Large intestine (tissue), 3 donors: ENCODE results near the gene LMO3. TPM values are rescaled to one million over a fixed set of nuclear protein-coding genes. Genes with fewer than 3 reads are reported as not detected.

Source experiments
- DNase-seq, 2 donors: peaks; one replicate each; pipeline versions ENCODE4 v3.0.0 to v3.0.0-alpha.2; 2013
- H3K27ac ChIP-seq: one replicate; pipeline ENCODE4 v1.5.1; 2013; ENCODE audit warnings: low read length
- H3K27me3 ChIP-seq: 2 replicates; pipeline ENCODE4 v1.6.1; 2013; ENCODE audit warnings: low read length; ENCODE audit not compliant: control insufficient read depth, insufficient read depth
- H3K36me3 ChIP-seq: 2 replicates; pipeline ENCODE4 v1.6.1; 2013; ENCODE audit warnings: low read length; ENCODE audit not compliant: control insufficient read depth, insufficient read depth
- H3K4me1 ChIP-seq: one replicate; pipeline ENCODE4 v1.6.1; 2013; ENCODE audit warnings: low read length; ENCODE audit not compliant: control insufficient read depth, insufficient read depth
- H3K4me3 ChIP-seq: one replicate; pipeline ENCODE4 v1.5.1; 2013; ENCODE audit warnings: low read length
- H3K9me3 ChIP-seq: one replicate; pipeline ENCODE4 v1.6.1; 2013; ENCODE audit warnings: mild to moderate bottlenecking, low read depth, low read length, moderate library complexity; ENCODE audit not compliant: control insufficient read depth
- WGBS: methylation state at CpG from one replicate; pipeline ENCODE4 v1.1.5; 2013; ENCODE audit warnings: low lambda C conversion rate; ENCODE audit not compliant: insufficient coverage; 5-methylcytosine and 5-hydroxymethylcytosine counted together
- polyA plus RNA-seq: library from polyadenylated mRNA; unstranded; fragments of 120-200 nt; gene quantifications from one replicate; pipeline ENCODE4 v1.2.1, GENCODE V29; 2013

Gene LMO3
- polyA plus RNA-seq, 1 donor, result 1.8 TPM

DNA sequence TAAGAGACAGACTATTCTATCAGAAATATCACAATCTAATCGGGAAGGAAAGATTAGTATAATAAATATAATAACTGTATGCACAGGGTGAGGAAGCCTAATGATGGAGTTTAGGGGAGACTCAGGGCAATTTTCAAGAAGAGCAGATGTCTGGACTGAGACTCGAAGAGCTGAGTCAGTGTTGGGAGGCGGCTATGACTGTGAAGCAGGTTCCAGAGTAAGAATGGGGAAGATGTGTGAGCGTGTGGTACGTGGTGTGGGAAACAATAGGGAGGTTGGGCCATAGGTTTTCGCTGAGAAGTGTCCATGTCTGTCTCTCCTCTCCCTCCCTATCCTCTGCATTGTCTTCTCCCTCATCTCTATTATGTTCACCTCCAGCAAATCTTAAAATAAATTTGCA, 85.6 kb downstream of the LMO3 start:
- Histone ChIP-seq H3K27ac (no peak overlapping the region), H3K4me1 (no peaks in the 10 kb centered on the region), H3K9me3 (no peaks in the 10 kb centered on the region), H3K36me3 (no peaks in the 10 kb centered on the region), H3K27me3 (no peaks in the 10 kb centered on the region), H3K4me3 (no peak overlapping the region)
- no CpG with 5 or more reads among the region's 6 CpGs for WGBS
- no peak for DNase-seq

DNA sequence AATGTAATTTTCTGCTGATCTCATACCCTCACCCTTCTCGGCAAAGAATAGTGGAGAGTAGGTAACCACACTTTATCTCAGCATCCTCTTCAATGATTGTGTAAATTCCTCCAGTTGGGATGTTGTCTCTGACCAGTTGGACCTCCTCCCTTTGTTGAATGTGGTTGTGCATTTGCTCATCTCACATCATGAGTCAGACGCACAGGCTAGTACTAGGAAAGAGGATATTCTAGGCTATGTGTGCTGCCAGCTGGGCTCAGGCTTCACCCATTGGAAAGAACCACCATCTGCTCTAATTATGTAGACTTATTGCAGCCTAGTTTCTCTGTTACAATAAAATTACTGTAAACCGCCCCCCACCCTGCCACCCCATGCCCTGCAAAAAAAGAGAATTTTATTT, 90.3 kb downstream of the LMO3 start:
- Histone ChIP-seq H3K27me3 (no peaks in the 10 kb centered on the region), H3K4me3 (no peak overlapping the region), H3K9me3 (peaks cover 2% of the 10 kb centered on the region), H3K4me1 (no peaks in the 10 kb centered on the region), H3K27ac (no peak overlapping the region), H3K36me3 (no peaks in the 10 kb centered on the region)
- WGBS, result 88% methylated on average over 1 of the region's 3 CpGs
- DNase-seq, result no peak

DNA sequence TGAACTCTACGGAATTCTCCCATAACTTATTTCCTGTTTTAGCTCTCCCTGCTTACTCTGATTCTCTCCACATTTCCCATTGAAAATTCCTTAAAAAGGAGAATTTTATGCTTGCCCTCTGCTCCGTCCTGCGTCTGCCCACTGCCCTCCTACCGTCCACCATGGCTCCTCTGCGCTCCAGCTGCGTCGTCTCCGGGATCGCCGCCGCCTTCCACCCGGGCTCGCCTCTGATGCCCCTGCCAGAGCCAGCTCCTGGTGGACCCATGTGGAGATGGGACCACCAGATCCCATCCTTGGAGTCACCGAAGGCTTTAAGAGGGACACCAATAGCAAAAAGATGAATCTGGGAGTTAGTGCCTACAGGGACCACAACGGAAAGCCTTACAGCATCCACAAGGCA, 92.7 kb downstream of the LMO3 start:
- no peak overlapping the region for H3K27ac ChIP-seq
- no peak for DNase-seq
- 100% methylated on average over 1 of the region's 15 CpGs for WGBS

DNA sequence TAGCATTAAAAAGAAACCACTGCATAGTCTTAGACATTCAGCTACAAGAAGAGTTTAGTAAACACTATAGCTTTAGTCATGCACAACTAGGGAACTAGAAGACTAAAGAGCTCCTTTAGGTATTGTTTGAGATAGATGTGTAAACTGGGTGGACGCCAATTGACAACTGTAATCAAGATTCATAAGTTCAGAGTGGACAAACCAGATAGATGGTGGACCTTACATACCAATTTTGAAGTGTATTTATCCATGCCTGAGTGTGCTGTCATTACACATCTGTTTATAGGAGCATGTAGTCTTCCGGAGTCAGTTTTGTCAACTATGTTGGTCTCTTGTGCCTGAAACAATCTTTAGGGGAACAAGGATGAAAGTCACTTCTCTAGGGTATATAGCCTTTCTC, 96.6 kb downstream of the LMO3 start:
- H3K36me3 ChIP-seq, result no peaks in the 10 kb centered on the region
- no peaks in the 10 kb centered on the region for H3K27me3 ChIP-seq
- WGBS, result no CpG with 5 or more reads among the region's 2 CpGs
- H3K4me1 ChIP-seq, result no peaks in the 10 kb centered on the region
- no peak overlapping the region for H3K4me3 ChIP-seq
- no peak for DNase-seq
- peaks cover 2% of the 10 kb centered on the region for H3K9me3 ChIP-seq
- H3K27ac ChIP-seq, result no peak overlapping the region

More for the DNA sequence above, 92.7 kb downstream of the LMO3 start:
- Histone ChIP-seq H3K4me1 (no peaks in the 10 kb centered on the region), H3K27me3 (no peaks in the 10 kb centered on the region), H3K4me3 (no peak overlapping the region), H3K9me3 (peaks cover 2% of the 10 kb centered on the region), H3K36me3 (no peaks in the 10 kb centered on the region)

DNA sequence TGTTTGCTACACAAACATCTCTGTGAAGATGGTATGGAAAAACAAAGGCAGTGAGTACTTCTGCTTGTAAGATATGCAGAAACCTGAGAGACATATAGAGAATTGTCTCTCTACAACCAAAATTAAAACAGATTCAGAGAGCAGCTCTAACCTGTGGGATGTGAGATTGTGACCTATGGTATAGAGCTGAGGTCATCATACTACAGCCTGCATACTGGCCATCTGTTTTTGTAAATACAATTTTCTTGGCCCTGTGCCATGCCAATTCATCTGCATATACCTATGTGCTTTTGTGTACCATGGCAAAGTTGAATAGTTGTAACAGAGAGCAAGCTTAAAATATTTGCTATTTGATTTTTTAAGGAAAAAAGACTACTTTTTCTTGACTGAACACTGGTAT, 99.6 kb downstream of the LMO3 start:
- H3K9me3 ChIP-seq, result no peaks in the 10 kb centered on the region
- no peak overlapping the region for H3K27ac ChIP-seq
- no peaks in the 10 kb centered on the region for H3K36me3 ChIP-seq
- no peaks in the 10 kb centered on the region for H3K27me3 ChIP-seq
- DNase-seq, result no peak
- no peaks in the 10 kb centered on the region for H3K4me1 ChIP-seq
- no peak overlapping the region for H3K4me3 ChIP-seq

DNA sequence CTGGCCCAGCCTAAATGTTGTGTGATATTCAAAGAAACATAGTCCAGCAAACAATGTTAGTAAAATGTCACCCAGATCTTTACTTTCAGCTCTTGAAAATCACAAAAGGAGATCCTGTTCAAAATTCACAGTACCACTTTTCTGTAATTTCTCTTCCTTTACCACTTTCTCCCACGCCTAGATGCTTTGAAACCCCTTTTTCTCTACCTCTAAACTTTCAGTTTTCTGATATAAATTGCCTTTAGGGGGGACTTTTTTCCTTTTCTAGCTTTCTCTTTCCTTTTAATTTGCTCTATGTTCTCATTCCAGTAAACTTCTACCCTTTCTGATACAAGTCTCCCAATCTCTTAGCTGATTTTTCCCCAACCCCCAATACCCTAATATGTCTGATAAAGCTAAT, 101.8 kb downstream of the LMO3 start:
- WGBS, result 89% methylated on average over 1 of the region's 1 CpG
- no peak for DNase-seq
- Histone ChIP-seq H3K9me3 (no peaks in the 10 kb centered on the region), H3K27ac (no peak overlapping the region), H3K27me3 (no peaks in the 10 kb centered on the region), H3K4me3 (no peak overlapping the region), H3K4me1 (no peaks in the 10 kb centered on the region), H3K36me3 (no peaks in the 10 kb centered on the region)

DNA sequence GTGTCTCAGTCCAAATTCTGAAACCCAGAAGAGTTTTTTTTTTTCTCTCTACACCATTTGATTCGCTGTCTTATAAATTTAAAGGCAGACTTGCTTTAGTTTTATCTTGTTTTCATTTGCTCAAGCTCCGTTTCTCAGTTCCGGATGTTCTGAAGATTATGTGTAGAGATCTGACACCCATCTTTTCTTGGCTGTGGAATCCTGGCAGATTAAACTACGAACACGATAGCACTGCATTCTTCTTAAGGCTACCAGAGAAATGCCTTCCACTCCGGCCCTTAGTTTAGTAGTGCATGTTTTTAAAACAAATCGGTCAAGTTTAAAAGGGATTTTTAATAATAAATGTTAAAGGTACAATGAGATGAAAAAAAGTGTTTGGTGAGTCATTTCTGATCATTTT, 106.4 kb downstream of the LMO3 start:
- no peak overlapping the region for H3K4me3 ChIP-seq
- no peaks in the 10 kb centered on the region for H3K9me3 ChIP-seq
- no peak for DNase-seq
- no peak overlapping the region for H3K27ac ChIP-seq
- no peaks in the 10 kb centered on the region for H3K4me1 ChIP-seq
- WGBS, result 87% methylated on average over 7 of the region's 7 CpGs
- H3K36me3 ChIP-seq, result no peaks in the 10 kb centered on the region
- no peaks in the 10 kb centered on the region for H3K27me3 ChIP-seq
